HuH-7 (cell line): ENCODE measurements around the gene SLC1A5.

Experiments
- DNase-seq: peaks from one replicate; pipeline ENCODE4 v3.0.0; 2011; ENCODE audit warnings: low spot score

SLC1A5 gene

GRCh38 chr19:46725036-46725820, 63.2 kb downstream of the SLC1A5 start:
- no peak for DNase-seq
